Astrocyte of the cerebellum (primary cell): ENCODE measurements around the gene SYNJ2.

Source experiments
- DNase-seq: peaks from one replicate; pipeline ENCODE4 v3.0.0-alpha.2; 2011; ENCODE audit warnings: low read depth
- H3K4me3 ChIP-seq: 2 replicates; pipeline ENCODE4 v1.5.1; 2011; ENCODE audit warnings: mild to moderate bottlenecking, low read depth, low read length, moderate library complexity
- CTCF ChIP-seq: IDR thresholded peaks from 2 replicates; pipeline ENCODE4 v1.5.1; 2012; ENCODE audit warnings: low read length, low read depth, moderate library complexity, mild to moderate bottlenecking; ENCODE audit errors: missing control alignments
- in situ Hi-C: cut with HindIII; loops from 2 replicates; pipeline ENCODE4 v1.10.0; 2017; ENCODE audit warnings: low sequenced_read_pairs

SYNJ2 gene

GRCh38 chr6:157952861-157953351, 28.8 kb upstream of the SYNJ2 start:
- TF ChIP-seq CTCF: no peak
- in situ Hi-C loops: no loop called here
- H3K4me3 ChIP-seq: no peak overlapping the region
- DNase-seq: no peak

DNA sequence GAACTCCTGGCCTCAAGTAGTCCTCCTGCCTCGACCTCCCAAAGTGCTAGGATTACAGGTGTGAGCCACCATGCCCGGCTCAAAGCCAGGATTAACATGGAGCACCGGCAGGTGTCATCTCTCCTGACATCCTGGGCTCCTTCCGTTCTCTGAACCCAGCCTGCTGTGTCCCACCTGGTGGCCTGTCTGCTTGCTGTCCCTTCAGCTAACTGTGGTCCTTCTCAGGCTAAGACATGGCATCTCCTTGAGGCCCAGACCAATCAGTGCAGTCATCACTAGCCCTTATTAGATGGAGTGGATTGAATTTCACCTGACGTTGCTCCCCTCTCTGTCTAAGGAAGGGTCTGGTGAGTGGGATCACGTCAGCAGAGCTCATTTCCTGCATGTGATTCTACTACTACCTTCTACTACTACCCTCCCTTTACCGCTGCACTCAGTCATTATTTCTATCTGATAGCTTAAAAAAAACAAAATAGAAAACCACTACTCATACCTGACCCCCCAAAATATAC, 28.0 kb upstream of the SYNJ2 start:
- no peak for TF ChIP-seq CTCF
- in situ Hi-C loops: no loop called here
- DNase-seq: no peak
- no peak overlapping the region for H3K4me3 ChIP-seq

DNA sequence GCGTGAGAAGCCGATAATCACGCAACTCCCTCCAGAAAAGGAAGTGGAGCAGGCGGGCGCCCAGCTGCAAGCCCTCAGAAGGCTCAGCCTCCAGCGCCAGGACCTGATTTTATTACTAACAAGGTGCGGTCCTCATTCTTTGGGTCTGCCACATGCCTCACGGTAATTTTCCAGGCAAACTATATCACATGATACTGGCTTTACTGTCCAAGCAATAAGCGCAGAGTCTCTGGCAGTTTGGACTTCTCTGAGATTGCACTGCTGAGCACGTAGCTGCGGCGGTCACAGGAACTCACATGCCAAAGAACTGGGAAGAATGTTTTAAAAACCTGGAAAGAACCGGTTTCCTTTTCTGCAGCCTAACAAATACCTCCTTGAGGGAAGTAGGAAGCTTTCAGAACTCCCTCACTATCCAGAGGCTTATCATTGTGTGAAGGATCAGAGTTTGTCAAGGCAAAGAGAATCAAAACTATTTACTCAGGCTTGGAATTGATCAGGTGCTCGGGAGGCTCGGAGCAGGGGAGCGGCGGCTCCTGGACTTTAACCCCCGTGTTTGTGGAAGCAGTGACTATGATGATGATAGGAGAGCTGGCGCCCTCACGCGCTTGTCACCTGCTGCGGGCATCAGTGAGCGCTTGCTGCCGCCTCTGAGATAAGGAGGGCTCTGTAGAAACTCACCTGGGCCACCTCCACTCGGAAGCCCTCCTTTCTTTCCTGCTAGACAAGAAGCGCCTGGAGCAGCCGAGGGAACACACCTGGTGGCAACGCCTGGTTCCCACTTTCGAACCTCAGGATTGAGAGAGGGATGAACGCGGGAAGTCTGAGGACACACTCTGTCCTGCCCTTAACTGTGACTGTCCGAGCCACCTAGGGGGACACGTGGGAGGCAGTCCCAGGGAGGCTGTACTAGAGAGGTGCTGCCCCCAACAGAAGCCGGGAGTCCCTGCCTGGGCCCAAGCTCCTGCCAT, 27.2 kb upstream of the SYNJ2 start:
- TF ChIP-seq CTCF: no peak
- in situ Hi-C loops: no loop called here
- DNase-seq: no peak
- no peak overlapping the region for H3K4me3 ChIP-seq

DNA sequence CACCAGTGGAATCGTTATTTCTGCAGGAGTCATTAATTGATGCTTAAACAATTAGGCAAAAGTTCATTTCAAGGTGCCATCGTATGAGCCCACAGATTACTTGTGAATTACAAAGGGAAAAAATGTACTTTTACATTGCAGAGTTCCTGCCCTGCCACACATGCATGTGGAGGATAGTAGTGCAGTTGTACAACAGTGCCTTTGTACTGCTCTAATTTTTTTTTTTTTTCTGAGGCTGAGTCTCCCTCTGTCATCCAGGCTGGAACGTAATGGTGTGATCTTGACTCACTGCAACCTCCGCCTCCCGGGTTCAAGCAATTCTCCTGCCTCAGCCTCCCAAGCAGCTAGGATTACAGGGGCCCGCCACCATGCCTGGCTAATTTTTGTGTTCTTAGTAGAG, 26.0 kb upstream of the SYNJ2 start:
- H3K4me3 ChIP-seq: no peak overlapping the region
- in situ Hi-C loops: no loop called here
- no peak for DNase-seq
- no peak for TF ChIP-seq CTCF

DNA sequence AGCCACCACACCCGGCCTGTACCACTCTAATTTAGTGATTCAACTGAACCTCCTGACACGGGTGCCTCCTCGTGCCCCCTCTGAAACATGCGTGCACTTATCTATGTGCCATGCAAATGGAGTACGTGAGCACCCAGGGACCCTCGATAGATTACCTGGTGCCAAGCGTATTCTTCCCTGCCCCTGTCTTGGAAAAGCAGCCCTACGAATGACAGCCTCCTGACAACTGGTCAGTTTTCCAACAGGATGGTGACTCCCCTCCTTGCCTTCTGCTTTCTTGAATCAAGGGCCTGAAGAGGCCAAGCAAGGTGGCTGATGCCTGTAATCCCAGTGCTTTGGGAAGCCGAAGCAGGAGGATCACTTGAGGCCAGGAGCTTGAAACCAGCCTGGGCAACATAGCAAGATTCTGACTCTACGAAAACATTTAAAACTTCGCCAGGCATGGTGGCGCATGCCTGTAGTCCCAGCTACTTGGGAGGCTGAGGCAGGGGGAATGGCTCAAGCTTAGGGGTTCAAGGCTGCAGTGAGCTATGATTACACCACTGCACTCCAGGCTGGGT, 25.4 kb upstream of the SYNJ2 start:
- no peak overlapping the region for H3K4me3 ChIP-seq
- in situ Hi-C loops: no loop called here
- no peak for TF ChIP-seq CTCF
- DNase-seq: no peak

DNA sequence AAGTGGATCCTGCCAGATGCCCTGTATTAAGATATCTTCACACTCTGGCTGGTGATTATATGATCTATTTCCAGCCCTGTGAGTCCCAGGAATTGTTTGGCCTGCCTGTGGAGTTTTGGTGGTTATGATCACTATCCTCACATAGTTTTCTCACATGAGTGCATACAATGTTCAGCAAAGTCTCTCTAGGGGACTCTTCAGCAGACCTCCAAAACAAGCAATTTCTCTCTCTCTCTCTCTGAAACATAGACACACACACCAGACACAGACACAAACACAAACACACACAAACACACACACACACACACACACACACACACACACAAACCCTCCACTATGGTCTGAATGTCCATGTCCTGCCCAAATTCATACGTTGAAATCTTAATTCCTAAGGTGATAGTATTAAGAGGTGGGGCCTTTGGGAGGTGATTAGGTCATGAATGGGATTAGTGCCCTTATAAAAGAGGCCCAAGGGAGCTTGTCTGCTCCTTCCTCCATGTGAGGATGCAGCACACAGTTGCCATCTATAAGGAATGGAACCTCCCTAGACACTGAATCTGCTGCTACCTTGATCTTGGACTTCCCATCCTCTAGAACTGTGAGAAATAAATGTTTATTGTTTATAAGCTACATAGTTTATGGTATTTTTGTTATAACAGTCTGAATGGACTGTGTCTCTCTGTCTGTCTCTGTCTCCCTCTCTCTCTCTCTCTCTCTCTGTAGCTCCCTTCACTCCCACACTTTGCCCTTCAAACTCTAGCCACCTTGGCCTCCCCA, 22.0 kb upstream of the SYNJ2 start:
- in situ Hi-C loops: no loop called here
- H3K4me3 ChIP-seq: no peak overlapping the region
- no peak for DNase-seq
- TF ChIP-seq CTCF: no peak
